ENCODE measurements around the gene PLEKHG3.

GRCh38 chr14:64799555-64799954, 95.3 kb downstream of the PLEKHG3 start:
- TF ChIP-seq CTCF (conservative IDR thresholded peaks at IDR 0.05 in 1 of 2, IDR thresholded peaks at IDR 0.05 in 1 of 2; ENCODE audit: low read depth in 1 of 2, low read length in 2 of 2) (no peak), EZH2 (IDR thresholded peaks at IDR 0.05; ENCODE audit: low read length, missing control alignments) (no peak)

Data from fibroblast of lung (primary cell).